GM18526 (cell line): ENCODE data around the gene ATF4.

ENCODE experiments used
- POLR2A ChIP-seq: IDR thresholded peaks from 3 replicates; pipeline ENCODE4 v1.6.1; 2011; ENCODE audit not compliant: insufficient read length; ENCODE audit errors: extremely low read depth

ATF4 gene

GRCh38 chr22:39482768-39483167 is 37.6 kb upstream of the ATF4 start:
- no peak for TF ChIP-seq POLR2A

GRCh38 chr22:39486951-39487825 is 33.2 kb upstream of the ATF4 start:
- no peak for TF ChIP-seq POLR2A

DNA sequence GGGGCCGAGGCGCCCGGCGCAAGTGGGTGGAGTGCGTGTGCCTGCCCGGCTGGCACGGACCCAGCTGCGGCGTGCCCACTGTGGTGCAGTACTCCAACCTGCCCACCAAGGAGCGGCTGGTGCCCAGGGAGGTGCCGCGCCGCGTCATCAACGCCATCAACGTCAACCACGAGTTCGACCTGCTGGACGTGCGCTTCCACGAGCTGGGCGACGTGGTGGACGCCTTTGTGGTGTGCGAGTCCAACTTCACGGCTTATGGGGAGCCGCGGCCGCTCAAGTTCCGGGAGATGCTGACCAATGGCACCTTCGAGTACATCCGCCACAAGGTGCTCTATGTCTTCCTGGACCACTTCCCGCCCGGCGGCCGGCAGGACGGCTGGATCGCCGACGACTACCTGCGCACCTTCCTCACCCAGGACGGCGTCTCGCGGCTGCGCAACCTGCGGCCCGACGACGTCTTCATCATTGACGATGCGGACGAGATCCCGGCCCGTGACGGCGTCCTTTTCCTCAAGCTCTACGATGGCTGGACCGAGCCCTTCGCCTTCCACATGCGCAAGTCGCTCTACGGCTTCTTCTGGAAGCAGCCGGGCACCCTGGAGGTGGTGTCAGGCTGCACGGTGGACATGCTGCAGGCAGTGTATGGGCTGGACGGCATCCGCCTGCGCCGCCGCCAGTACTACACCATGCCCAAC is 32.4 kb upstream of the ATF4 start:
- TF ChIP-seq POLR2A: no peak

- TF ChIP-seq POLR2A: no peak
These were observed 31.7 kb upstream of the ATF4 start for GRCh38 chr22:39488563-39489083.

- TF ChIP-seq POLR2A: no peak
These were observed 31.0 kb upstream of the ATF4 start for GRCh38 chr22:39489094-39490068.

DNA sequence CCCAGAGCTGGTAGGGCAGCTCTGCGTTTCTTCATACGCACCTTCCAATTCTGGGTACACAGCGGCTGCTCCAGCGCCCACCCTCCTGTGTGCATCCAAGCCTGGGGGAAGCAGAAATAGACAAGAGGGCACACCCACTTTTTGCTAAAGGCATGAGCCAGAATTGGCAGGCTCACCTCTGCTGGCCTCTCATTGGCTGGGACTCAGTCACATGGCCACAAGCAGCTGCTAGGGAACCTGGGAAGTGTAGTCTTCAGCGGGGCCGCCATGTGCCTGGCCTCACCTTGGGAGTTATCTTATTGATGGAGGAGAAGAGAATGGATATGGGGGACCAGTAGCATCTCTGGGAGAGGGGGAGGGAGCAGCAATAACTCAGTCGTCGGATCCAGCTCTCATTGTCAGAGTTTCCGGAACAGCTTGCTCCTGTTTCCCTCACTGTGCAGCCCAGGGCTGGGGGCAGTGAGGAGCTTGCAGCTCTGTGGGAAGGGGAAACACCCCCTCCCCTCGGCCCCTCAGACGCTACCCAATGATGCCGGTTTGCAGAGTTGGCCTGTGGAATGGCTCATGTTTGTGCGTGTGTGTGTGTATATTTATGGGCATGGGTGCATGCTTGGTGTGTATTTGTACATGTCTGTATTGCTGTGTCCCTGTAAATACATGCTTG is 30.1 kb upstream of the ATF4 start:
- no peak for TF ChIP-seq POLR2A

DNA sequence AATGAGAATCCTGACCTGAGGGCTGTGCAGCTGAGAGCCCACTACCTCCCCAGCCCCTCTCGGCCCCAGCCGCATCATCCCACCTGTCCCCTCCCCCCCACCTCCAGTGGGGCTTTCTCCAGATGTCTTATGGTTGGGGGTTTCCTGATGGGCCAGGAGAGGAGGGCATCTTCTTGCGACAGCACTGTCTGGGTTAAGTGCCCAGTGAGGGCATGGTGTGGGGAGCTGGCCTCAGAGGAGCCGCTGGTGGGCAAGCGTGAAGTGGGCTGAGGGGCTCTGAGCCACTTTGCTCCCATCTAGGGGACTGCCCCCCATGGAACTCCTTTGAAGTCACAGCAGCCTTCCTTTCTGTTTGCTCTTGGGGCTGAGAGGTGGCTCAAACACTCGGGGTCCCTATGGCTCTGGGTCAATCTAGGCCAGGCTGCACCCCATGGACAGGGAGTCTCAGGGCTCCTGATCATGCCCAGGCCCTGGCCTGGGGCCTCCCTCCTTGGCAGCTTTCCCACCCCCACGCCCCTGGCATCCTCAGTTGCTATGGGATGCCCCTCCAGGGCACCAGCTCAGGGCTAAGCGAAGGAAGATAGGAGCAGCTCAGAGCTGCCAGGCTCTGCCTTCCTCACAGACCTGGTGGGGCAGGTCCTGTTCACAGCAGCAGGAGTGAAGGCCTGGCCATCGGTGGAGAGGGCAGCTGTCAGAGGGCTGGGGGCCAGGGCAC is 29.2 kb upstream of the ATF4 start:
- no peak for TF ChIP-seq POLR2A

- TF ChIP-seq POLR2A: no peak
These were observed 28.7 kb upstream of the ATF4 start for GRCh38 chr22:39491696-39492095.

DNA sequence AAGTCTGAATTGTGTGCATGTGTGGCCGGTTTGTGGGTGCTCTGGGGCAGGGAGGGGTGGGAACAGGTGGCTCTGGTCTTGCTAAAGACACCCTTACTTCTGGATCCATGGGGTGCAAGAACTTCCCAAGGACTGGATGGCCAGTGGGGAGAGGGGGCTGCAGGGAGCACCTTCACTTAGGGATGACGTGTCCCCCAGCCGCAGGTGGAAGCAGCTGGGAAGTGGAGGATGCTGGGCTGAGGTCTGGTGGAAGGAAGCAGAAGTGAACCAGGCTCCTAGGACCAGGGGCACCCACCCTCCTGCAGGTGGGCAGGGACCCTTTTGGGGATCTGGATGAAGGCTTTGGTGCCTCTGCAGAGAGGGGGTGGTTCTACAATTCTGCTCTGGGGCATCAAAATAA is 28.2 kb upstream of the ATF4 start:
- no peak for TF ChIP-seq POLR2A

GRCh38 chr22:39493759-39494158 is 26.6 kb upstream of the ATF4 start:
- no peak for TF ChIP-seq POLR2A

- no peak for TF ChIP-seq POLR2A
These were observed 25.8 kb upstream of the ATF4 start for GRCh38 chr22:39494471-39495120.

DNA sequence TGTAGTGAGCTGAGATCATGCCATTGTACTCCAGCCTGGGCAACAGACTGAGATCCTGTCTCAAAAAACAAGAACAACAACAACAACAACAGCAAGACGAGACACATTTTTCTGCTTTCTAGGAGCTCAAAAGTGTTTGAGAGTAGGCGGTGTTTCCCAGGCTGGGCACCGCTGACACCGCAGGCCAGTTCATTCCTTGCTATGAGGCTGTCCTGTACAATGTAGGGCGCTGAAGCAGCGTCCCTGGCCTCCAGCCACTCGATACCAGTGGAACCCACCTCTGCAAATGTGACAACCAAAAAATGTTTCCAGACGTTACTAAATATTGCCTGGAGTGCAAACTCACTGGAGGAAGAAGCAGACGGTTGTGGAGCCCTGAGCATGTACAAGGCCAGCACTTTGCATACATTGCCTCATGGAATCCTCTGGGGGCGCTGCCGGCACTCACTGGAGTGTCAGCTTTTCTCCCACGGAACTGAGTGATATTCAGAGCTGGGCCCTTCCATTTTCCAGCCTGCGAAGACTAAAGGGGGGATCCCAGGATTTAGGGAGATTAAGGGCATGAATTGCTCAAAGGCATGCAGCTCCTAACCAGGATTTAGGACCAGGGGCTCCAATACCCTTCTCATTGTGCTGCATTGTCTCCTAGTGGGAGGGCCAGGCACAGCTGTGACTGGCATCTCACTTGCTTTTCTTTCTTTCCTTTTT is 24.1 kb upstream of the ATF4 start:
- TF ChIP-seq POLR2A: no peak

- TF ChIP-seq POLR2A: no peak
These were observed 22.9 kb upstream of the ATF4 start for GRCh38 chr22:39497429-39497828.
